Trophoblast cell (in vitro differentiated cells and primary cell): ENCODE measurements around the gene CCR9.

ENCODE experiments used
- DNase-seq, 2 donors: peaks; one replicate each; pipeline ENCODE4 v3.0.0-alpha.2; 2016
- H2AFZ ChIP-seq: 2 replicates; pipeline ENCODE4 v1.6.1; 2013; ENCODE audit warnings: low read length, moderate library complexity, mild to moderate bottlenecking; ENCODE audit not compliant: insufficient read depth, poor library complexity
- H2AK5ac ChIP-seq: 2 replicates; pipeline ENCODE4 v1.6.1; 2013; ENCODE audit warnings: mild to moderate bottlenecking, low read length
- H2BK120ac ChIP-seq: 2 replicates; pipeline ENCODE4 v1.6.1; 2013; ENCODE audit warnings: low read length, mild to moderate bottlenecking, moderate library complexity; ENCODE audit not compliant: insufficient read depth, poor library complexity
- H2BK12ac ChIP-seq: 2 replicates; pipeline ENCODE4 v1.6.1; 2013; ENCODE audit warnings: mild to moderate bottlenecking, low read length, moderate library complexity
- H2BK5ac ChIP-seq: 2 replicates; pipeline ENCODE4 v1.6.1; 2013; ENCODE audit warnings: low read length, low read depth, moderate library complexity, mild to moderate bottlenecking; ENCODE audit not compliant: poor library complexity
- H3K14ac ChIP-seq: 2 replicates; pipeline ENCODE4 v1.6.1; 2013; ENCODE audit warnings: mild to moderate bottlenecking, low read length
- H3K18ac ChIP-seq: 2 replicates; pipeline ENCODE4 v1.6.1; 2013; ENCODE audit warnings: mild to moderate bottlenecking, low read length
- H3K23ac ChIP-seq: 2 replicates; pipeline ENCODE4 v1.6.1; 2013; ENCODE audit warnings: low read length
- H3K27ac ChIP-seq: 2 replicates; pipeline ENCODE4 v1.5.1; 2013; ENCODE audit warnings: low read depth, mild to moderate bottlenecking, inconsistent platforms, low read length, moderate library complexity
- H3K27me3 ChIP-seq: 2 replicates; pipeline ENCODE4 v1.6.1; 2013; ENCODE audit warnings: inconsistent platforms, mild to moderate bottlenecking, low read length, moderate library complexity; ENCODE audit not compliant: insufficient read depth
- H3K36me3 ChIP-seq, 2 experiments: 1 replicate in 1 of 2; 2 replicates in 1 of 2; pipeline ENCODE4 v1.6.1; 2013; ENCODE audit warnings: low read length in 2 of 2, mild to moderate bottlenecking in 2 of 2, moderate library complexity in 1 of 2; ENCODE audit not compliant: insufficient read depth in 2 of 2, control insufficient read depth in 1 of 2
- H3K4ac ChIP-seq: 2 replicates; pipeline ENCODE4 v1.6.1; 2013; ENCODE audit warnings: low read depth, mild to moderate bottlenecking, low read length, moderate library complexity
- H3K4me1 ChIP-seq, 2 experiments: 1 replicate in 1 of 2; 2 replicates in 1 of 2; pipeline ENCODE4 v1.6.1; 2013; ENCODE audit warnings: low read length in 2 of 2, mild to moderate bottlenecking in 2 of 2, moderate library complexity in 1 of 2; ENCODE audit not compliant: insufficient read depth in 2 of 2, control insufficient read depth in 1 of 2
- H3K4me2 ChIP-seq: 2 replicates; pipeline ENCODE4 v1.6.1; 2013; ENCODE audit warnings: inconsistent platforms, mild to moderate bottlenecking, low read length, moderate library complexity
- H3K4me3 ChIP-seq: 2 replicates; pipeline ENCODE4 v1.5.1; 2013; ENCODE audit warnings: mild to moderate bottlenecking, low read depth, low read length, inconsistent platforms
- H3K79me1 ChIP-seq: one replicate; pipeline ENCODE4 v1.6.1; 2013; ENCODE audit warnings: low read length
- H3K79me2 ChIP-seq: 2 replicates; pipeline ENCODE4 v1.6.1; 2013; ENCODE audit warnings: low read length, mild to moderate bottlenecking; ENCODE audit not compliant: control insufficient read depth, insufficient read depth, poor library complexity
- H3K9ac ChIP-seq: 2 replicates; pipeline ENCODE4 v1.6.1; 2013; ENCODE audit warnings: mild to moderate bottlenecking, low read length
- H3K9me3 ChIP-seq: 2 replicates; pipeline ENCODE4 v1.6.1; 2013; ENCODE audit warnings: low read depth, mild to moderate bottlenecking, control low read depth, inconsistent platforms, low read length; ENCODE audit not compliant: insufficient read depth
- H4K12ac ChIP-seq: 2 replicates; pipeline ENCODE4 v1.6.1; 2013; ENCODE audit warnings: low read depth, mild to moderate bottlenecking, low read length, moderate library complexity
- H4K8ac ChIP-seq: 2 replicates; pipeline ENCODE4 v1.6.1; 2013; ENCODE audit warnings: low read depth, mild to moderate bottlenecking, low read length, moderate library complexity
- H4K91ac ChIP-seq: one replicate; pipeline ENCODE4 v1.6.1; 2013; ENCODE audit warnings: low read depth, mild to moderate bottlenecking, low read length, moderate library complexity
- WGBS: extraction: QIAGEN DNeasy Blood & Tissue Kit; methylation state at CpG from one replicate; pipeline ENCODE4 v1.1.7; 2013; ENCODE audit warnings: missing lambda C conversion rate; ENCODE audit not compliant: insufficient read length, insufficient coverage; ENCODE audit errors: extremely low coverage; 5-methylcytosine and 5-hydroxymethylcytosine counted together

CCR9 gene

DNA sequence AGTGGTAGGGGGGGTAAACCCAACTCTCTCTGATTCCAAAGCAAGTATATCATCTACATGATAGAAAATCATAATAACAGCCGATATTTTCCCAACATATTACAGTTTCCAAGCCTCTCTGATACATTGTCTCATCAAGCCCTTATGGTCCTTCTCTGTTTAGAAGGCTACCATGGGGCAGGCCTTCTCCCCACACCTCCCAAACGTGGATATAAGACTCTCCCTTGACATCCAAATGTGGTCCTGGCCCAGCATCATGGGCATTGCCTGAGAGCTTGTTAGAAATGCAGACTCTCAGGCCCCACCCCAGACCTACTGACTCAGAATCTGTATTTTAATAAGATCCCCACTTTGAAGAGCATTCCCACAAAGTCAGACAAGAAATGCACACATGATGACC is 17.7 kb upstream of the CCR9 start:
- Histone ChIP-seq H3K9ac (no peak overlapping the region), H3K4me3 (no peak overlapping the region), H2BK12ac (no peak overlapping the region), H3K27me3 (no peaks in the 10 kb centered on the region), H3K27ac (no peak overlapping the region), H4K12ac (no peak overlapping the region), H3K9me3 (no peaks in the 10 kb centered on the region), H3K79me2 (no peaks in the 10 kb centered on the region), H3K23ac (no peak overlapping the region), H3K79me1 (no peaks in the 10 kb centered on the region), H3K4me1 (no peaks in the 10 kb centered on the region), H3K4ac (no peak overlapping the region), H4K91ac (no peak overlapping the region), H3K18ac (no peak overlapping the region), H3K14ac (no peak overlapping the region), H3K36me3 (no peaks in the 10 kb centered on the region), H3K4me2 (no peak overlapping the region), H4K8ac (no peak overlapping the region), H2BK120ac (no peak overlapping the region), H2AK5ac (no peak overlapping the region), H2AFZ (no peak overlapping the region), H2BK5ac (no peak overlapping the region)
- WGBS, result no CpG with 5 or more reads among the region's 2 CpGs
- no peak for DNase-seq

DNA sequence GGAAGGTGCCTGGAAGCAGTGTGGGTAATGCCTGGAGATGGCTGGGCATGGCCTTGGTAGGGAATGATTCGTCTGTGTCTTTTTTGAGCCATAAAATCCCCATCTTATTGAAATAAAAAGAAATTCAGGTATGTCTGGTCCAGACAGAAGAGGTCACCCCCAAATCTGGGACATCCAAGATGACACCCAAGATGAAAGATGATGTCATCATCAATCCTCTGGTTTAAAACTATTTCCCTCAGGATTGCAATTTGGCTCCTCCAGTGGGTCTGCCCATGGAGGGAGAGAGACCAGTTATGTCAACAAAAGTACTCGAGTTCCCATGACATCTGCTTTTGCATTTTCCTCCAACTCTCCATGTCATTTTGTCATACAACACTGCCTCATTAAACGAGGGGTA is 16.7 kb upstream of the CCR9 start:
- H2AK5ac ChIP-seq, result no peak overlapping the region
- H2BK120ac ChIP-seq, result no peak overlapping the region
- H3K27ac ChIP-seq, result no peak overlapping the region
- no peak overlapping the region for H3K14ac ChIP-seq
- no peak overlapping the region for H4K12ac ChIP-seq
- no peaks in the 10 kb centered on the region for H3K79me2 ChIP-seq
- H3K4me3 ChIP-seq, result no peak overlapping the region
- H3K4me1 ChIP-seq, result no peaks in the 10 kb centered on the region
- no CpG with 5 or more reads among the region's 3 CpGs for WGBS
- H3K4me2 ChIP-seq, result no peak overlapping the region
- no peaks in the 10 kb centered on the region for H3K27me3 ChIP-seq
- no peak overlapping the region for H2AFZ ChIP-seq
- H4K91ac ChIP-seq, result no peak overlapping the region
- H3K18ac ChIP-seq, result no peak overlapping the region
- no peaks in the 10 kb centered on the region for H3K79me1 ChIP-seq
- no peak overlapping the region for H2BK12ac ChIP-seq
- H3K9me3 ChIP-seq, result no peaks in the 10 kb centered on the region
- H3K36me3 ChIP-seq, result no peaks in the 10 kb centered on the region
- DNase-seq, result no peak
- H3K4ac ChIP-seq, result no peak overlapping the region
- H2BK5ac ChIP-seq, result no peak overlapping the region
- H3K23ac ChIP-seq, result no peak overlapping the region
- H3K9ac ChIP-seq, result no peak overlapping the region
- no peak overlapping the region for H4K8ac ChIP-seq

DNA sequence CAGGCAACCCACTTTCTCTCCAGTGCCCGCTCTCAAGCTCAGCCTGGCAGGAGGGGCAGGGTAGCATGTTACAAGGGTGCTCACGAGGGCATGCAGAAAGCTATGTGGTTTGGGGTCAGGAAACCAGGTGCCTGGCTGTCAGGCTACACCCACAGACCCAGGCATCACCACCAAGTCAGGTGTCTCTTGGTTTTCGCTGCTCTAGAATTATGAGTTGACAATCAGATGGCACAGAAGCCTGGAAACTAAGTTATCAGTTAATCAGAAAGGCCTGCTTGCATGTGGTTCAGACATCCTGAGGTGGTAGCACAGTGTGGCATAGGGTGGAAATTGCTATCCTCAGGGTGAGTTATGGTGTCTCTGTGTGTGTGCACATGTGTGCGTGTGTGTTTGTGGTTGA is 16.2 kb upstream of the CCR9 start:
- no peak overlapping the region for H2BK120ac ChIP-seq
- no peak overlapping the region for H3K4me3 ChIP-seq
- H4K12ac ChIP-seq, result no peak overlapping the region
- H3K9me3 ChIP-seq, result no peaks in the 10 kb centered on the region
- H4K8ac ChIP-seq, result no peak overlapping the region
- no peaks in the 10 kb centered on the region for H3K79me2 ChIP-seq
- H3K27me3 ChIP-seq, result no peaks in the 10 kb centered on the region
- no CpG with 5 or more reads among the region's 4 CpGs for WGBS
- H4K91ac ChIP-seq, result no peak overlapping the region
- no peak overlapping the region for H2AFZ ChIP-seq
- H3K4me2 ChIP-seq, result no peak overlapping the region
- no peaks in the 10 kb centered on the region for H3K4me1 ChIP-seq
- no peak overlapping the region for H3K4ac ChIP-seq
- H3K9ac ChIP-seq, result no peak overlapping the region
- no peak overlapping the region for H3K18ac ChIP-seq
- no peak overlapping the region for H2BK5ac ChIP-seq
- H2BK12ac ChIP-seq, result no peak overlapping the region
- no peak overlapping the region for H3K14ac ChIP-seq
- H3K23ac ChIP-seq, result no peak overlapping the region
- no peak overlapping the region for H2AK5ac ChIP-seq
- no peaks in the 10 kb centered on the region for H3K79me1 ChIP-seq
- H3K36me3 ChIP-seq, result no peaks in the 10 kb centered on the region
- DNase-seq, result no peak
- H3K27ac ChIP-seq, result no peak overlapping the region

DNA sequence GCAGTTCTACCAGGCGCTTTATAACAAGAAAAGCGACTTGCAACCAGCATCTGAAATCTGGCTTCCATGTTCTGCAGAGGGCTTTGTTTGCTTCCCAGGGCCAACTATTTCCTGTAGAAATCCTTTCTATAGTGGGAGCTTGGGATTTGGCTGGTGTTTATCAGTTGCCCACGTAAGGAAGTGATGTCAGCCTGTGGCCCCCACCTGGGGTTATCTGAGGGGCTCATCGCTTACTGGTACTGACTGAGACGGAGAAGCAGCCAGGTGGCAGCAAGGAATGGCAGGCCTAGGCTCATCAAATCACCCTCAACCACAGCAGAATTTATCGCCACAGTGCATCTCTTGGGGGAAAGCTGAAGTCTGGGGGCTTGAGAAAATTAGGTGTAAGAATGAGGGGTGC is 14.6 kb upstream of the CCR9 start:
- H3K27ac ChIP-seq, result no peak overlapping the region
- H4K91ac ChIP-seq, result no peak overlapping the region
- H3K9me3 ChIP-seq, result no peaks in the 10 kb centered on the region
- H3K23ac ChIP-seq, result no peak overlapping the region
- H3K9ac ChIP-seq, result no peak overlapping the region
- H3K36me3 ChIP-seq, result no peaks in the 10 kb centered on the region
- no peaks in the 10 kb centered on the region for H3K79me2 ChIP-seq
- no peak overlapping the region for H2BK5ac ChIP-seq
- H2AK5ac ChIP-seq, result no peak overlapping the region
- no peak overlapping the region for H3K4me2 ChIP-seq
- H3K4ac ChIP-seq, result no peak overlapping the region
- no peak for DNase-seq
- no peaks in the 10 kb centered on the region for H3K4me1 ChIP-seq
- H2BK120ac ChIP-seq, result no peak overlapping the region
- H3K4me3 ChIP-seq, result no peak overlapping the region
- no peak overlapping the region for H3K14ac ChIP-seq
- no peak overlapping the region for H4K8ac ChIP-seq
- no peak overlapping the region for H4K12ac ChIP-seq
- no peaks in the 10 kb centered on the region for H3K79me1 ChIP-seq
- H2AFZ ChIP-seq, result no peak overlapping the region
- WGBS, result no CpG with 5 or more reads among the region's 6 CpGs
- no peak overlapping the region for H3K18ac ChIP-seq
- H2BK12ac ChIP-seq, result no peak overlapping the region
- H3K27me3 ChIP-seq, result no peaks in the 10 kb centered on the region
